HepG2 (cell line): ENCODE data around the gene RASD2. TPM values are rescaled to one million over a fixed set of nuclear protein-coding genes. Genes with fewer than 3 reads are reported as not detected.

Source experiments
- AKAP8 ChIP-seq: sonication (generic); formaldehyde crosslinking; IDR thresholded peaks from 2 replicates; pipeline ENCODE4 v1.5.1; 2020; ENCODE audit warnings: mild to moderate bottlenecking, missing genetic modification reagents
- ATF2 ChIP-seq: sonication (generic); formaldehyde crosslinking; IDR thresholded peaks from 2 replicates; pipeline ENCODE4 v1.4.0; 2020; ENCODE audit warnings: missing genetic modification reagents
- ETS1 ChIP-seq: sonication (generic); formaldehyde crosslinking; IDR thresholded peaks from 2 replicates; pipeline ENCODE4 v1.4.0; 2020; ENCODE audit warnings: missing genetic modification reagents
- NFYB ChIP-seq: sonication (generic); formaldehyde crosslinking; IDR thresholded peaks from 2 replicates; pipeline ENCODE4 v1.4.0; 2020; ENCODE audit warnings: missing genetic modification reagents
- TRIM22 ChIP-seq: fragments of 450-650 bp; IDR thresholded peaks from 2 replicates; pipeline ENCODE4 v1.6.1; 2017
- ZBTB8A ChIP-seq: sonication (generic); formaldehyde crosslinking; IDR thresholded peaks from 2 replicates; pipeline ENCODE4 v1.4.0; 2020; ENCODE audit warnings: mild to moderate bottlenecking, low read depth, missing genetic modification reagents, borderline replicate concordance
- ZNF251 ChIP-seq: sonication (generic); formaldehyde crosslinking; IDR thresholded peaks from 2 replicates; pipeline ENCODE4 v1.9.0; 2021; ENCODE audit warnings: mild to moderate bottlenecking, missing genetic modification reagents
- ZNF296 ChIP-seq: sonication (generic); formaldehyde crosslinking; conservative IDR thresholded peaks from 2 replicates; pipeline ENCODE4 v1.5.0; 2020; ENCODE audit warnings: mild to moderate bottlenecking, missing genetic modification reagents
- polyA plus RNA-seq, 8 experiments: library from polyadenylated mRNA; depleted of rRNA in 3 of 8; stranded (reverse) in 7 of 8; unstranded in 1 of 8; fragments of >200 nt; fragmentation: Illumina TruSeq in 4 of 8; extraction: Trizol in 4 of 8; gene quantifications; 2 replicates each; pipeline versions ENCODE4 v1.2.1 to v1.2.3, GENCODE V29; 2011 to 2016; ENCODE audit warnings: low read depth in 4 of 8, missing spikeins in 1 of 8, mixed read lengths in 1 of 8; ENCODE audit not compliant: insufficient read depth in 1 of 8
- total RNA-seq, 5 experiments: library from RNA; depleted of rRNA; stranded (reverse); fragments of >200 nt; fragmentation: Illumina TruSeq; extraction: Trizol; gene quantifications; 2 replicates each; pipeline ENCODE4 v1.2.3, GENCODE V29; 2016; ENCODE audit warnings: low read depth in 1 of 5
- TF ChIP-seq, protein P1 (sequence below): conservative IDR thresholded peaks from 2 replicates; pipeline ENCODE4 v1.6.1; 2018; ENCODE audit warnings: missing genetic modification reagents
- TF ChIP-seq, protein P2 (sequence below): sonication (generic); formaldehyde crosslinking; IDR thresholded peaks from 2 replicates; pipeline ENCODE4 v1.9.0; 2021; ENCODE audit warnings: missing genetic modification reagents, borderline replicate concordance

Gene RASD2
- total and polyA plus RNA-seq, 2 of the 13 experiments (the other 11 are each of a cell fraction or from before 2014, with no cell fraction given): not detected

DNA sequence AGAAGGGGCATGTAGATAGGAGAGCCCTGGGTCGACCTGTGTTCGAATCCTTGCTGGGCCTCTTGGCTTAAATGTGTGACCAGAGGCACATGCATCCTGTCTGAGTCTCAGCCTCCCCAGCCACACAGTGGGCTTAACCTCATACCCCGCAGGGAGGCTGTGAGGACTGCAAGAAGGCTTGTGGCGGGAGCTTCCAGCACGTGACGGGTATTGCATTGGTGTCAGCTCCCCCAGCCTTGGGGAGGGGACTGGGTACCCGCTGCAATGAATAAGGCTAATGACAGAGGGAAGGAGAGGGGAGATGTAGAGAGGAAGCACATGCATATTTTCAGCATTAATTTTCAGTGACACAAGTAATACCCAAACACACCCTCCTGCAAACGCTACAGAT is 8.1 kb downstream of the RASD2 start (continued):
- TF ChIP-seq, protein P1, sequence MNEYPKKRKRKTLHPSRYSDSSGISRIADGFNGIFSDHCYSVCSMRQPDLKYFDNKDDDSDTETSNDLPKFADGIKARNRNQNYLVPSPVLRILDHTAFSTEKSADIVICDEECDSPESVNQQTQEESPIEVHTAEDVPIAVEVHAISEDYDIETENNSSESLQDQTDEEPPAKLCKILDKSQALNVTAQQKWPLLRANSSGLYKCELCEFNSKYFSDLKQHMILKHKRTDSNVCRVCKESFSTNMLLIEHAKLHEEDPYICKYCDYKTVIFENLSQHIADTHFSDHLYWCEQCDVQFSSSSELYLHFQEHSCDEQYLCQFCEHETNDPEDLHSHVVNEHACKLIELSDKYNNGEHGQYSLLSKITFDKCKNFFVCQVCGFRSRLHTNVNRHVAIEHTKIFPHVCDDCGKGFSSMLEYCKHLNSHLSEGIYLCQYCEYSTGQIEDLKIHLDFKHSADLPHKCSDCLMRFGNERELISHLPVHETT (CRISPR knock-in tag): no peak
- TF ChIP-seq TRIM22: no peak
- no peak for TF ChIP-seq ZNF296 (CRISPR knock-in tag)
- TF ChIP-seq ETS1: no peak
- no peak for TF ChIP-seq ZBTB8A (CRISPR knock-in tag)
- TF ChIP-seq ZNF251 (CRISPR knock-in tag): no peak
- TF ChIP-seq, protein P2, sequence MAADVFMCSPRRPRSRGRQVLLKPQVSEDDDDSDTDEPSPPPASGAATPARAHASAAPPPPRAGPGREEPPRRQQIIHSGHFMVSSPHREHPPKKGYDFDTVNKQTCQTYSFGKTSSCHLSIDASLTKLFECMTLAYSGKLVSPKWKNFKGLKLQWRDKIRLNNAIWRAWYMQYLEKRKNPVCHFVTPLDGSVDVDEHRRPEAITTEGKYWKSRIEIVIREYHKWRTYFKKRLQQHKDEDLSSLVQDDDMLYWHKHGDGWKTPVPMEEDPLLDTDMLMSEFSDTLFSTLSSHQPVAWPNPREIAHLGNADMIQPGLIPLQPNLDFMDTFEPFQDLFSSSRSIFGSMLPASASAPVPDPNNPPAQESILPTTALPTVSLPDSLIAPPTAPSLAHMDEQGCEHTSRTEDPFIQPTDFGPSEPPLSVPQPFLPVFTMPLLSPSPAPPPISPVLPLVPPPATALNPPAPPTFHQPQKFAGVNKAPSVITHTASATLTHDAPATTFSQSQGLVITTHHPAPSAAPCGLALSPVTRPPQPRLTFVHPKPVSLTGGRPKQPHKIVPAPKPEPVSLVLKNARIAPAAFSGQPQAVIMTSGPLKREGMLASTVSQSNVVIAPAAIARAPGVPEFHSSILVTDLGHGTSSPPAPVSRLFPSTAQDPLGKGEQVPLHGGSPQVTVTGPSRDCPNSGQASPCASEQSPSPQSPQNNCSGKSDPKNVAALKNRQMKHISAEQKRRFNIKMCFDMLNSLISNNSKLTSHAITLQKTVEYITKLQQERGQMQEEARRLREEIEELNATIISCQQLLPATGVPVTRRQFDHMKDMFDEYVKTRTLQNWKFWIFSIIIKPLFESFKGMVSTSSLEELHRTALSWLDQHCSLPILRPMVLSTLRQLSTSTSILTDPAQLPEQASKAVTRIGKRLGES (CRISPR knock-in tag): no peak
- TF ChIP-seq NFYB (CRISPR knock-in tag): no peak
- TF ChIP-seq ATF2 (CRISPR knock-in tag): no peak
- no peak for TF ChIP-seq AKAP8 (CRISPR knock-in tag)
